SK-N-SH (cell line): ENCODE results near the gene IFIT1B.

Source experiments
- CTCF ChIP-seq: fragments of 200-600 bp; sonication (generic); IDR thresholded peaks from 2 replicates; pipeline ENCODE4 v1.6.1; 2017; ENCODE audit warnings: antibody characterized with exemption, mild to moderate bottlenecking, moderate library complexity
- JUND ChIP-seq: IDR thresholded peaks from 2 replicates; pipeline ENCODE4 v1.4.0; 2012
- NFIC ChIP-seq: IDR thresholded peaks from 2 replicates; pipeline ENCODE4 v1.4.0; 2012; ENCODE audit warnings: borderline replicate concordance
- NRF1 ChIP-seq: IDR thresholded peaks from 2 replicates; pipeline ENCODE4 v1.6.1; 2012; ENCODE audit warnings: low read depth, mild to moderate bottlenecking, low read length
- POLR2AphosphoS5 ChIP-seq: IDR thresholded peaks from 2 replicates; pipeline ENCODE4 v1.6.1; 2012; ENCODE audit warnings: low read depth, low read length
- RAD21 ChIP-seq: IDR thresholded peaks from 2 replicates; pipeline ENCODE4 v1.6.1; 2012; ENCODE audit warnings: mild to moderate bottlenecking, low read length
- SIN3A ChIP-seq: IDR thresholded peaks from 2 replicates; pipeline ENCODE4 v1.6.1; 2012; ENCODE audit warnings: low read depth, mild to moderate bottlenecking, low read length, moderate library complexity, borderline replicate concordance
- SMC3 ChIP-seq: IDR thresholded peaks from 2 replicates; pipeline ENCODE4 v1.6.1; 2012; ENCODE audit warnings: low read depth, low read length, improper control_type of control experiment
- TAF1 ChIP-seq: IDR thresholded peaks from 2 replicates; pipeline ENCODE4 v1.6.1; 2012; ENCODE audit warnings: low read depth, mild to moderate bottlenecking, low read length, moderate library complexity, borderline replicate concordance
- TEAD4 ChIP-seq: IDR thresholded peaks from 2 replicates; pipeline ENCODE4 v1.4.0; 2012; ENCODE audit warnings: mild to moderate bottlenecking, borderline replicate concordance; ENCODE audit not compliant: insufficient read depth
- USF1 ChIP-seq: IDR thresholded peaks from 2 replicates; pipeline ENCODE4 v1.4.0; 2012; ENCODE audit warnings: low read depth, borderline replicate concordance
- YY1 ChIP-seq: IDR thresholded peaks from 2 replicates; pipeline ENCODE4 v1.4.0; 2012; ENCODE audit warnings: low read depth, mild to moderate bottlenecking

- TF ChIP-seq CTCF = no peak
- no peak for TF ChIP-seq JUND
- TF ChIP-seq POLR2AphosphoS5 = no peak
- no peak for TF ChIP-seq YY1
- TF ChIP-seq USF1 = no peak
- no peak for TF ChIP-seq NFIC
- no peak for TF ChIP-seq TAF1
- no peak for TF ChIP-seq SMC3
- TF ChIP-seq RAD21 = no peak
- no peak for TF ChIP-seq SIN3A
- no peak for TF ChIP-seq TEAD4
- no peak for TF ChIP-seq NRF1
These were observed 10.3 kb upstream of the IFIT1B start for GRCh38 chr10:89367529-89367928.
